Suprapubic skin (tissue), 3 donors: ENCODE data around the gene PRL.

Source experiments
- CTCF ChIP-seq, 2 donors: fragments of 200-600 bp in 1 of 2; fragments of 450-650 bp in 1 of 2; sonication (generic) in 1 of 2; IDR thresholded peaks; one replicate each; pipeline ENCODE4 v1.5.1; 2016 to 2019; ENCODE audit warnings: antibody characterized with exemption in 2 of 2, mild to moderate bottlenecking in 1 of 2, moderate library complexity in 1 of 2
- EP300 ChIP-seq: sonication (generic); formaldehyde crosslinking; IDR thresholded peaks from one replicate; pipeline ENCODE4 v1.6.1; 2017; ENCODE audit warnings: antibody characterized with exemption

GRCh38 chr6:22343864-22344263, 47.0 kb upstream of the PRL start:
- TF ChIP-seq EP300 (no peak), CTCF (IDR thresholded peaks at IDR 0.05) (no peak)
